Measurements from ENCODE around the gene GABRB1. TPM values are rescaled to one million over a fixed set of nuclear protein-coding genes. Genes with fewer than 3 reads are reported as not detected.

The GABRB1 gene
- total RNA-seq, 1 donor, result not detected

- H3K4me1 ChIP-seq (ENCODE audit: insufficient read depth, low read length), result no peaks in the 10 kb centered on the region
- H3K4me3 ChIP-seq (ENCODE audit: low read length), result no peak overlapping the region
- no peaks in the 10 kb centered on the region for H3K27me3 ChIP-seq (ENCODE audit: insufficient read depth, low read length)
- H3K9me3 ChIP-seq (ENCODE audit: low read depth, low read length), result no peaks in the 10 kb centered on the region
These were observed 13.9 kb upstream of the GABRB1 start for GRCh38 chr4:47017494-47017893.

DNA sequence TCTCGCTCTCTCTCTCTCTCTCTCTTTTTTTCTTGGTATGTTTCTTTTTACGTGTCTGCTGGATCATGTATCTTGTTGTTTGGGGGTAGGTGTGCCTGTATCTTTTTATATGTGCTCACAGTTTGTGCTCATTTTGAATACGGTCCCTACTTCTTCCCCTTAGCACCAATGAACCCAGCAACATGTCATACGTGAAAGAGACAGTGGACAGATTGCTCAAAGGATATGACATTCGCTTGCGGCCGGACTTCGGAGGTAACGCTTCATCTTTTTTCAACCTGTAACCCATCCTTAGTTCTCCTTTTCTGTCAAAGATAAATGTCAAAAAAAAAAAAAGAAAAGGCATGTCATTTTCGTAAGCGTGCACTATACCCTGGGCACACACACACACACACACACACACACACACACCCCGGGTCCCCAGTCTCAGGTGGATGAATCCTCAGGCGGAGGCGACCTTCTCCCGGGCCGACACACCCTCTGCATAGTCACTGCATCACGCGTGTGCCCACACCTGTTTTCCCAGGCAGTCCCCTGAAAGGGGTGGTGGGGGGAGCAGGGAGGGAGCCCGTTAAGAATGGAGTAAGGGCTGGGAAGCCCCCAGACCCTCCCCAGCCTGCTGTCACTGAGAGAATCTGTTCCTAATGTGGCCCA lies 511 bp downstream of the GABRB1 start:
- Histone ChIP-seq H3K4me3 (ENCODE audit: low read length) (no peak overlapping the region), H3K27me3 (ENCODE audit: insufficient read depth, low read length) (peaks cover 47% of the 10 kb centered on the region), H3K9me3 (ENCODE audit: low read depth, low read length) (no peaks in the 10 kb centered on the region), H3K4me1 (ENCODE audit: insufficient read depth, low read length) (peaks cover 14% of the 10 kb centered on the region)

DNA sequence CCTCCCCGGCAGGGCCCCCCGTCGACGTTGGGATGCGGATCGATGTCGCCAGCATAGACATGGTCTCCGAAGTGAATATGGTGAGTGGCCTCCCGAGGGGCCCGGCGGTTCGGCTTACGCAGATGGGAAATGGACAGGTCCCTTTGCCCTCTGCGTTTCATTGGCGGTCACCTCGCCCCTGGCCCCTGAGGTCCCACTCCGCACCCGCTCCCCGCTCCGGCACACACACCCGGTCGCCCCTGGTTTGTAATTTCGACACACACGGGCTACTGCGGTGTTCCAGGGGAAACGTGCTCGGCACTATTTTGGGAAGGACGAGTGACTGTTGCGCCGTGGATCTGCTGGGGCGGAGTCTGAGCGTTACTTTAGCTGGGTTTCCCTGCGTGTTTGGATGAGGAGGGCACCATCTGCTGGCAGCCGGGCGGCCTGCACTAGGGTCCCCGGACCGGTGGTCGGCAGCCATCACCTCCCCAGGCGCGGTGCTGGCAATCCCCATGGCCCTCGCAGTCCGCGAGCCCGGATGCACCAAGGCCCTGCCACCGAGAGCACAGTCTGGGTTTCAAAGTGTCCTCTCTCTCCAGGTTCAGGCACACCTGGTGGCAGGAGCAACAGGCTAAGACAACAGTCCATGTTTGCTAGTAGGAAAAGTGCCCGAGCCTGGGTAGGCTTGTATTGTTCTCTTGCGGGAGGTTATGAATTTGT lies 1.2 kb downstream of the GABRB1 start:
- no peak overlapping the region for H3K4me3 ChIP-seq (ENCODE audit: low read length)

DNA sequence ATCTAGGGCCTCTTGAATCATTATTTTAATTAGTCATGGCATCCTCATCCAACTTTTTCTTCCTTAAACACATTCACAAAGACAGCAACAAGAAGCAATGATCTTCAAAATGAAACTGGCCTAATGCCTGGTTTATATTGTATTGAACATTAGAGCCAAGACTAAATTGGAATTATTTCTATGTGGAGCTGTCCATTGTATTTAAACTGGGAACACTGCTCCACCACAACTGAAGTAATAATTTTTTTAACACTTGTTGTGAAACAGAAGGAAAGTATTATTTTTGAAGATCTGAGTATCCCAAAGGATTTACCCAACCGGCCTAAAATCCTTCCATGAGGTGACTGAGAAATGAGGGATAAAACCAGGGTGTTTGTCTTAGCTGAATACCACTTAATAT lies 6.9 kb downstream of the GABRB1 start:
- H3K27me3 ChIP-seq (ENCODE audit: insufficient read depth, low read length), result peaks cover 23% of the 10 kb centered on the region
- no peak overlapping the region for H3K4me3 ChIP-seq (ENCODE audit: low read length)

More for the DNA sequence above, 1.2 kb downstream of the GABRB1 start:
- H3K9me3 ChIP-seq (ENCODE audit: low read depth, low read length), result no peaks in the 10 kb centered on the region
- H3K4me1 ChIP-seq (ENCODE audit: insufficient read depth, low read length), result peaks cover 14% of the 10 kb centered on the region
- H3K27me3 ChIP-seq (ENCODE audit: insufficient read depth, low read length), result peaks cover 49% of the 10 kb centered on the region

DNA sequence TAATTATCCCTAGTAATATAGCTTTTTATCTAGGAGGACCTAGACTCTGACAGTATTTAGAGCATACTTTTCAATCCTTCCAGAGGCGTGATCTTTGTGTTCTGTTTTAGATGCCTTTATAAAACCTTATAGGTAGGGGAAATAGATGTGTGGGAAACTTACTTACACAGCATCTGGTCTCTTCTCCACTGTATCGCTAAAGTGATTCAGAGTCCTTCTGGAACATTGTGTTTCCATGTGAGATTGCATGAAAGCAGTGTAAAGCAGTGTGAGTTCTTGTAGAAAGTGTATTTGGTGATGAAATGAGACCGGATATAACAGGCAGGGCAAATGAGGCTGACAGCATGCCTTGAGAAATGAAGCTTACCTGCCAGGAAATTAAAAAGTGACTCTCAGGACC lies 9.5 kb downstream of the GABRB1 start:
- Histone ChIP-seq H3K9me3 (ENCODE audit: low read depth, low read length) (no peaks in the 10 kb centered on the region), H3K27me3 (ENCODE audit: insufficient read depth, low read length) (peaks cover 17% of the 10 kb centered on the region), H3K4me3 (ENCODE audit: low read length) (no peak overlapping the region), H3K4me1 (ENCODE audit: insufficient read depth, low read length) (no peaks in the 10 kb centered on the region)

More for the DNA sequence above, 6.9 kb downstream of the GABRB1 start:
- no peaks in the 10 kb centered on the region for H3K9me3 ChIP-seq (ENCODE audit: low read depth, low read length)
- H3K4me1 ChIP-seq (ENCODE audit: insufficient read depth, low read length), result no peaks in the 10 kb centered on the region

- no peaks in the 10 kb centered on the region for H3K9me3 ChIP-seq (ENCODE audit: low read depth, low read length)
- no peak overlapping the region for H3K4me3 ChIP-seq (ENCODE audit: low read length)
- H3K4me1 ChIP-seq (ENCODE audit: insufficient read depth, low read length), result no peaks in the 10 kb centered on the region
- H3K27me3 ChIP-seq (ENCODE audit: insufficient read depth, low read length), result peaks cover 3% of the 10 kb centered on the region
These were observed 12.5 kb downstream of the GABRB1 start for GRCh38 chr4:47043821-47044220.

- H3K9me3 ChIP-seq (ENCODE audit: low read depth, low read length), result no peaks in the 10 kb centered on the region
- H3K27me3 ChIP-seq (ENCODE audit: insufficient read depth, low read length), result peaks cover 3% of the 10 kb centered on the region
- no peak overlapping the region for H3K4me3 ChIP-seq (ENCODE audit: low read length)
- no peaks in the 10 kb centered on the region for H3K4me1 ChIP-seq (ENCODE audit: insufficient read depth, low read length)
These were observed 13.9 kb downstream of the GABRB1 start for GRCh38 chr4:47045261-47045660.

DNA sequence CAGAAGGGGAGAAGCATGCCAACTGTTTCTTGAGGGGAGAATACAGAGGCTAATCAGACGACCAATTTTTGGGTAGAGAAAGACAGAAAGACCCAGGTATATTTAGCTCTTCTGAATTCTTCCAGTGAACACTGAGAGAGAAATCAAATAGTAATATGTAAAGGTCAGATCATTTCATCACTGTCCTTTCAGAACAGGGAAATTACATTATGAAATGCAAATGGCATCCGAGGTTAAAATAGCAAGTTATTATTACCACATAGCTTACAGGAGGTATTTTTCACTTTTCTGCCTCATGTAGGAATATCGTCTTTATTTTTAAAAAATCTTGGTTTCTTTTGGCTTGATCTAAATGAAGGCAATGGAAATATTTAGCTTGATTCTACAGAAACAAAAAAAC lies 18.0 kb downstream of the GABRB1 start:
- H3K4me1 ChIP-seq (ENCODE audit: insufficient read depth, low read length), result no peaks in the 10 kb centered on the region
- H3K27me3 ChIP-seq (ENCODE audit: insufficient read depth, low read length), result peaks cover 8% of the 10 kb centered on the region
- no peak overlapping the region for H3K4me3 ChIP-seq (ENCODE audit: low read length)
- no peaks in the 10 kb centered on the region for H3K9me3 ChIP-seq (ENCODE audit: low read depth, low read length)

GRCh38 chr4:47050761-47051725 lies 19.7 kb downstream of the GABRB1 start:
- Histone ChIP-seq H3K9me3 (ENCODE audit: low read depth, low read length) (no peaks in the 10 kb centered on the region), H3K27me3 (ENCODE audit: insufficient read depth, low read length) (peaks cover 8% of the 10 kb centered on the region), H3K4me1 (ENCODE audit: insufficient read depth, low read length) (no peaks in the 10 kb centered on the region), H3K4me3 (ENCODE audit: low read length) (no peak overlapping the region)

GRCh38 chr4:47053485-47053884 lies 22.1 kb downstream of the GABRB1 start:
- Histone ChIP-seq H3K4me1 (ENCODE audit: insufficient read depth, low read length) (no peaks in the 10 kb centered on the region), H3K4me3 (ENCODE audit: low read length) (no peak overlapping the region), H3K9me3 (ENCODE audit: low read depth, low read length) (no peaks in the 10 kb centered on the region), H3K27me3 (ENCODE audit: insufficient read depth, low read length) (peaks cover 8% of the 10 kb centered on the region)

- H3K4me1 ChIP-seq (ENCODE audit: insufficient read depth, low read length), result no peaks in the 10 kb centered on the region
- no peaks in the 10 kb centered on the region for H3K9me3 ChIP-seq (ENCODE audit: low read depth, low read length)
- H3K27me3 ChIP-seq (ENCODE audit: insufficient read depth, low read length), result peaks cover 8% of the 10 kb centered on the region
- no peak overlapping the region for H3K4me3 ChIP-seq (ENCODE audit: low read length)
These were observed 22.8 kb downstream of the GABRB1 start for GRCh38 chr4:47054130-47054529.

DNA sequence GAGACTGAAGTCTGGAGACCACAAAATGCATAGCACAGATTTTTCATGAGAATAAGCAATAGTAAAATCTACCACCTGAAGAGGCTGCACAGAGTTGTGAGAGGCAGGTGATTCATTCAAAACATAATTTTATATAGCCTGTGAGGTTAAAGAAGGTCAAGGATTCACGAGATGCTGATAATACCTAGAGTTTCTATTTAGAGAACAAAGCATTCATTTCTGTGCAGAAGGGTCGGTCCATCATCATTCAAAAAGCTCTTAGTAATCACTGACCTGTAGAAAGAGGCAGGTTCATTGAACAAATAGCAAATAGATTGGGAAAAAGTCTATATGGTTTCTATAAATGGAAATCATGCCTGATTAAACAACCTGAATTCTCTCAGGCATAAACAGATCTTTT lies 26.6 kb downstream of the GABRB1 start:
- Histone ChIP-seq H3K4me1 (ENCODE audit: insufficient read depth, low read length) (no peaks in the 10 kb centered on the region), H3K4me3 (ENCODE audit: low read length) (no peak overlapping the region), H3K27me3 (ENCODE audit: insufficient read depth, low read length) (no peaks in the 10 kb centered on the region), H3K9me3 (ENCODE audit: low read depth, low read length) (no peaks in the 10 kb centered on the region)

- Histone ChIP-seq H3K4me3 (ENCODE audit: low read length) (no peak overlapping the region), H3K4me1 (ENCODE audit: insufficient read depth, low read length) (no peaks in the 10 kb centered on the region), H3K9me3 (ENCODE audit: low read depth, low read length) (no peaks in the 10 kb centered on the region), H3K27me3 (ENCODE audit: insufficient read depth, low read length) (no peaks in the 10 kb centered on the region)
These were observed 29.2 kb downstream of the GABRB1 start for GRCh38 chr4:47060561-47060960.

DNA sequence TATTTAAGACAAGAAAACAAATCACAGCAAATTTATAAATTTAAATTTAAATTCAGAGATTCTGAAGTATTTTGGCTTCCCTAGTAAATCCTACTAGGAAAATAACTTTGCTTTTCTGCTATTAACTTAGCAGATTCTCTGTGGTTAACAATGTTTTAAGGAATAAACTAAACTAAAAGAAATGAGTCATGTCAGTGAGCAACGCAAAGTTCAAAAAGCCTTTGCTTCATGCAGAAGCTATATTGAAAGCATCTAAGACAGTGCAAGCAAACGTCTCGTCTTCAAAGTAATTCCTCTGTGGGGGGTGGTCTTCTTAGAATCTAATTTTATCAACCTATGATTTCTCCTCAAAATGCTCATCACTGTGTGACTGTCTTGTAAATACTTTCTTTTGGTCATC lies 30.1 kb downstream of the GABRB1 start:
- Histone ChIP-seq H3K4me1 (ENCODE audit: insufficient read depth, low read length) (no peaks in the 10 kb centered on the region), H3K9me3 (ENCODE audit: low read depth, low read length) (no peaks in the 10 kb centered on the region), H3K4me3 (ENCODE audit: low read length) (no peak overlapping the region), H3K27me3 (ENCODE audit: insufficient read depth, low read length) (no peaks in the 10 kb centered on the region)

DNA sequence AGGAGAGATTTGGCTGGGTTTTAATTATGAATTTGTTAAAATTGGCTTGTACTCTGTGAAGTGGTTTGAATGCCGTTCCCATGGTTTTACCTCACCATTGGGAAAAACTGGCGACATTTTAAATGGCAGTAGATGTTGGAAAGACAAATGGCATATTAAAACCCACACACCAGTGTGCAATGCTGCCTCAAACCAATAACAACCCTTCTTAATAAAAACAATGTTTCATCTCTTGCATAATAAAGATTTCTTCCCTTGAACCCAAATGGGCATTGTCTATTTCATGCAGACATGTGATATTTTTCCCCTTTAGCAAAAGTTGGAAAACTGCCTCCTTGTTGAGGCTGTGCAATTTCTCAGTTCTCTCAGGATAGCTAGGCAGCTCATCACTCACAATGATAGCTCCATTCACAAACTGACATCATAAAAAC lies 33.7 kb downstream of the GABRB1 start:
- Histone ChIP-seq H3K4me3 (ENCODE audit: low read length) (no peak overlapping the region), H3K4me1 (ENCODE audit: insufficient read depth, low read length) (no peaks in the 10 kb centered on the region), H3K9me3 (ENCODE audit: low read depth, low read length) (no peaks in the 10 kb centered on the region), H3K27me3 (ENCODE audit: insufficient read depth, low read length) (no peaks in the 10 kb centered on the region)

All from mononuclear cell (primary cell).